Left ventricle myocardium inferior (tissue), 1 donor: Measurements from ENCODE around the gene ACLY. TPM values are rescaled to one million over a fixed set of nuclear protein-coding genes. Genes with fewer than 3 reads are reported as not detected.

Source experiments
- DNase-seq: peaks from one replicate; pipeline ENCODE4 v3.0.0-alpha.2; 2020
- H3K27ac ChIP-seq: fragments of 200-600 bp; replicated peaks from 2 replicates; pipeline ENCODE4 v1.8.0; 2021
- H3K27me3 ChIP-seq: fragments of 200-600 bp; 2 replicates; pipeline ENCODE4 v1.8.0; 2021; ENCODE audit warnings: low read depth
- H3K36me3 ChIP-seq: fragments of 200-600 bp; 2 replicates; pipeline ENCODE4 v1.8.0; 2021
- H3K4me1 ChIP-seq: fragments of 200-600 bp; 2 replicates; pipeline ENCODE4 v1.8.0; 2021
- H3K4me3 ChIP-seq: fragments of 200-600 bp; 2 replicates; pipeline ENCODE4 v1.8.0; 2021; ENCODE audit warnings: mild to moderate bottlenecking, moderate library complexity
- H3K9me3 ChIP-seq: fragments of 200-600 bp; replicated peaks from 2 replicates; pipeline ENCODE4 v1.8.0; 2021
- intact Hi-C: fragments of 100-400 bp; cut with micrococcal nuclease; formaldehyde crosslinking; loops from one replicate; pipeline ENCODE4 v1.11.0; 2022
- total RNA-seq: library from RNA; stranded (reverse); fragmentation: NEBNext Ultra II Directional; extraction: Animal tissue kit (Norgen Biotek cat#: 25700); gene quantifications from one replicate; pipeline ENCODE4 v1.2.1, GENCODE V29; 2021
- TF ChIP-seq, protein P1 (sequence below): fragments of 200-600 bp; IDR thresholded peaks from 2 replicates; pipeline ENCODE4 v1.8.0; 2021; ENCODE audit warnings: antibody characterized with exemption, mild to moderate bottlenecking, borderline replicate concordance
- donor health status: DM: no; HTN: yes; CAD: no; lungs with severe emphysema.

ACLY gene
- total RNA-seq, 1 donor from 2014 or later, result 23.5 TPM

DNA sequence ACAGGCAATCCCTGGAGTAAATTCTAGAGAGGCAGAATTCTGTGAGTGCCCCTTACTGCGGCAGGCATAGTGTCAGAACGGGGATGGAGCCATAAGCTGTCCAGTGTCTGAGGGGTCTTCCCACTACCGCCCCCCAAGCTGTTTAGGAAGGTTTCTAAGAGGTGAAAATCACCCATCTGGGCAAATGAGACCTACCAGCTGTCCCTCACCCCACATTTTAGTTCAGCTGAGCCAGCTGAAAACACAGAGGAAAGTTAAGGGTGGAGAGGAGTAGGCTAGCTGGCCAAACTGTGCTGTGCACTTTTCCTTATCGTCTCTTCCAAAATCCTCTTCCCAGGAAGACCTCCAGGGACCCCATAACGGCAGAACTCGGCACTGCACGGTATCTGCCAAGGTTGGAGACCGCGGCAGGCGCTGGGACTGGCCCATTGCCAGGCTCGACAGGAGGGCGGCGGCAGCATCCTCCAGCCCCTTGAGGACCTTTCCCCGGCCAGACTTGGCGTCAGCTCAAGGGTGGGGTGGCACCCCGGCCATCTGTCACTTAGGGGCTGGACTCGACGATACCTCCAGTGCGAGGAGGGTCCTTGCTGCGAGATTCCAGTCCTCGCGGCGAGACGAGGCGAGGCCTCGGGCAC lies 955 bp downstream of the ACLY start:
- H3K27me3 ChIP-seq, result no peaks in the 10 kb centered on the region
- TF ChIP-seq, protein P1, sequence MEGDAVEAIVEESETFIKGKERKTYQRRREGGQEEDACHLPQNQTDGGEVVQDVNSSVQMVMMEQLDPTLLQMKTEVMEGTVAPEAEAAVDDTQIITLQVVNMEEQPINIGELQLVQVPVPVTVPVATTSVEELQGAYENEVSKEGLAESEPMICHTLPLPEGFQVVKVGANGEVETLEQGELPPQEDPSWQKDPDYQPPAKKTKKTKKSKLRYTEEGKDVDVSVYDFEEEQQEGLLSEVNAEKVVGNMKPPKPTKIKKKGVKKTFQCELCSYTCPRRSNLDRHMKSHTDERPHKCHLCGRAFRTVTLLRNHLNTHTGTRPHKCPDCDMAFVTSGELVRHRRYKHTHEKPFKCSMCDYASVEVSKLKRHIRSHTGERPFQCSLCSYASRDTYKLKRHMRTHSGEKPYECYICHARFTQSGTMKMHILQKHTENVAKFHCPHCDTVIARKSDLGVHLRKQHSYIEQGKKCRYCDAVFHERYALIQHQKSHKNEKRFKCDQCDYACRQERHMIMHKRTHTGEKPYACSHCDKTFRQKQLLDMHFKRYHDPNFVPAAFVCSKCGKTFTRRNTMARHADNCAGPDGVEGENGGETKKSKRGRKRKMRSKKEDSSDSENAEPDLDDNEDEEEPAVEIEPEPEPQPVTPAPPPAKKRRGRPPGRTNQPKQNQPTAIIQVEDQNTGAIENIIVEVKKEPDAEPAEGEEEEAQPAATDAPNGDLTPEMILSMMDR, result no peak
- peaks cover 10% of the 10 kb centered on the region for H3K36me3 ChIP-seq
- intact Hi-C loops, result no loop called here
- no peaks in the 10 kb centered on the region for H3K9me3 ChIP-seq
- peak overlapping the region; percentile 94 for H3K4me3 ChIP-seq
- H3K4me1 ChIP-seq, result peaks cover 59% of the 10 kb centered on the region
- peak overlapping the region; percentile 92 for H3K27ac ChIP-seq
- peak; percentile 70 for DNase-seq

DNA sequence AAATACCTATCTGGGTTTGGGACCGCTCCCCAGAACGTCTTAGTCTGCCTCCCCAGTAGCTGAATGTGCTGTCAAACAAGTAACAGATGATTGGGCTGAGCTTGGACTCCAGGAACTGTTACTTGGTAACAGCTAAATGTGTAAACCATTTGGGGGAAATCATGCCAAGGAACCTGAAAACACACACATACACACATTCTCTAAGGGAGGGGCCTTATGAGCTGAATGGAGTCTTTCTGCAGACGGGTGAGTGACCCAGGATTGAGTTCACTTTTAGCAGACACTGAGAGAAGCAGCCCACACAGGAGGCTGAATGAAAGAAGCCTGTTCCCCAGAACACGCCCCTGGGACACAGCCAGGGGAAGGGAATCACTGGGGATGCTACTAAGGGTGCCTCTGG lies 1.6 kb downstream of the ACLY start:
- peaks cover 16% of the 10 kb centered on the region for H3K36me3 ChIP-seq
- intact Hi-C loops, result no loop called here
- H3K27me3 ChIP-seq, result no peaks in the 10 kb centered on the region
- H3K4me1 ChIP-seq, result peaks cover 59% of the 10 kb centered on the region
- H3K4me3 ChIP-seq, result peak overlapping the region; percentile 94
- DNase-seq, result no peak
- H3K9me3 ChIP-seq, result no peaks in the 10 kb centered on the region
- H3K27ac ChIP-seq, result peak overlapping the region; percentile 92
- TF ChIP-seq, protein P1, result no peak

DNA sequence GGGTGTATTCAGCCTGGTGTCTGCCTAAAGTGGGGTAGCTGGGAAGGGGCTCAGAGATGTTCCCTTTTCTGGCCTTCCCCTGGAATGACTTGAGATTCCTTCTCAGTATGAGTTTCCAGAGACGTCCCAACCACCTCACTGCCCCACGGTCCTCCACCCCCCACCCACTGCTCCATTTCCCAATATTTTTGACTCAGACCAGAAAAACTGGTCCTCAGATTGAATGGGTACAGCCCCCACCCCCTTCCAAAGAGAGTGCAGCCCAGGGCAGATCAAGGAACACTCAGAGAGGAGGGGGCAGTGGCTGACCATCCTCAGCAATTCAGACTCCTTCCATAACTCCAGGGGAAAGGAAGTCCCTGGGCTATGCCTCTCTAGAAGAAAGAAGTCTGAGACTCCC lies 3.2 kb downstream of the ACLY start:
- H3K27me3 ChIP-seq, result no peaks in the 10 kb centered on the region
- H3K9me3 ChIP-seq, result no peaks in the 10 kb centered on the region
- peaks cover 32% of the 10 kb centered on the region for H3K36me3 ChIP-seq
- no peak for DNase-seq
- H3K4me1 ChIP-seq, result peaks cover 59% of the 10 kb centered on the region
- no peak overlapping the region for H3K27ac ChIP-seq
- TF ChIP-seq, protein P1, result no peak
- H3K4me3 ChIP-seq, result no peak overlapping the region
- intact Hi-C loops, result no loop called here

DNA sequence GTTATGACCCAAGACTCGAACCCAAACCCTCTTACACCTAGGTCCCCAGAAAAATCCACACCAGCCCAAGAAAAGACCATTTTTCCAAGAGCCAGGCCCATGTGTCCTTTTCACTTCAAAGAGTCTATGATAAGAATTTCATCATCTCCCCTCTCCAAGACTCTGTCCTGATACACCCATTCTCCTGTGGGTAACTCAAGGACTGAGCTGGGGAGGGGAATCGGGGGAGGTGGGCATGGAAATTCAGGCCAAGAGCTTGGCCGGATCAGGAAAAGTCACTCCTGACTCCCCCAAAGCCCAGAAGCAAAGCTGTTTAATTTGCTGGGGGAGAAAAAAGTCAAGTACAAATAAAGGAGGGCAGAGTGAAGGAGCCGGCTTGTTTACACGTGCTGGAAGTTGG lies 3.7 kb downstream of the ACLY start:
- Histone ChIP-seq H3K9me3 (no peaks in the 10 kb centered on the region), H3K4me1 (peaks cover 59% of the 10 kb centered on the region), H3K27me3 (no peaks in the 10 kb centered on the region), H3K27ac (no peak overlapping the region), H3K4me3 (no peak overlapping the region), H3K36me3 (peaks cover 38% of the 10 kb centered on the region)
- TF ChIP-seq, protein P1, result no peak
- intact Hi-C loops, result no loop called here
- no peak for DNase-seq

DNA sequence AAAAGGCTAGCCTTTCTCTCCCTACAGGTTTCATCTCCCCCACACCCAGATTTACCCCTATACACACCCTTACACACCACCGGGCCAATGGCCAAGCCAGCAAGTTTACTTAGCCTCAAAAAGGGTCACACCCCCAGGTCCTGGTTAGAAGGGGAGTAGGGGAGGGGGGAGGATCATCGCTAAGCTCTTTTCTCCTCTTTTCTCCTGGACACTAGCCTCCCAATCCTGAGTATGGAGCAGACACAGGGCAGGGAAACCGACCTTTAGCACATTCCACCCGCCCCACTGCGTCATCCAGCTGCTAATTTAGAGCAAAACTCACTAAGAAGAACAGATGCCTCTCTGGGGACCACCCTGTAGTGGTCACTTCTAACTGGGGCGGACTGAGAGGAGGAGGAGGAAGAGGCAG lies 4.4 kb downstream of the ACLY start:
- no peak for DNase-seq
- no peaks in the 10 kb centered on the region for H3K27me3 ChIP-seq
- no peaks in the 10 kb centered on the region for H3K9me3 ChIP-seq
- no peak overlapping the region for H3K4me3 ChIP-seq
- peaks cover 44% of the 10 kb centered on the region for H3K36me3 ChIP-seq
- TF ChIP-seq, protein P1, result no peak
- intact Hi-C loops, result no loop called here
- no peak overlapping the region for H3K27ac ChIP-seq
- H3K4me1 ChIP-seq, result peaks cover 53% of the 10 kb centered on the region
